Measurements from ENCODE around the gene OR6C75. TPM values are rescaled to one million over a fixed set of nuclear protein-coding genes. Genes with fewer than 3 reads are reported as not detected.
"Not testable (repeated sequence)": the region's sequence is repeated elsewhere in the genome, so short reads cannot be mapped to it uniquely, and the experiment has no call there.

The OR6C75 gene
- total RNA-seq: not detected

- no peak for DNase-seq (ENCODE audit: low read depth in 2 of 3, low spot score in 2 of 3)
These were observed at the start of gene OR6C75 for GRCh38 chr12:55362675-55363074. TSS of gene OR6C75 (plus strand) at chr12:55362975. CDS start at chr12:55365111, 2,136 bp downstream.

- no peak for DNase-seq (ENCODE audit: low read depth in 2 of 3, low spot score in 2 of 3)
These were observed 48.7 kb upstream of the OR6C75 start, which contains the start of gene OR6C1 for GRCh38 chr12:55314043-55314442. TSS of gene OR6C1 (plus strand) at chr12:55314343. CDS start at chr12:55320600, 6,257 bp downstream.

DNA sequence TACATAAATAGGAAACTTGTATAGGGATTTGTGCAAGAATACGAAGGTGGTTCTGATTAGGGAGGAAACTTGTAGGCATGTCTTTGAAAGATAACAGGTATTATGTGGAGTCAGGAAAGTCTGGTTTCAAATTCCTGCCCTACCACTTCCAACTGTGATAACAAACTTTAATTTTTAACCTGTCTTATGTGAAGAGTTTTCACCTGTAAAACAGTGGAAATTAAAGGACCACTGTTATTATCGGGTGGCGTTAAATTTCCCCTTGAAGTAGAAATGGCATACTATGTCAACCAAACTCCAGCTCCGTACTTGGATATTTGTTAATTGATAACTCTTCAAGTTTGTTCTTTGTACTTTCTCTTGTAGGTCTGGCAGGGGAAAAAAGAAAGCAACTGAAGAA, 42.6 kb upstream of the OR6C75 start:
- DNase-seq (ENCODE audit: low read depth in 2 of 3, low spot score in 2 of 3): no peak

GRCh38 chr12:55325801-55326200, 37.0 kb upstream of the OR6C75 start:
- not testable (repeated sequence) for DNase-seq (ENCODE audit: low read depth in 2 of 3, low spot score in 2 of 3)

DNA sequence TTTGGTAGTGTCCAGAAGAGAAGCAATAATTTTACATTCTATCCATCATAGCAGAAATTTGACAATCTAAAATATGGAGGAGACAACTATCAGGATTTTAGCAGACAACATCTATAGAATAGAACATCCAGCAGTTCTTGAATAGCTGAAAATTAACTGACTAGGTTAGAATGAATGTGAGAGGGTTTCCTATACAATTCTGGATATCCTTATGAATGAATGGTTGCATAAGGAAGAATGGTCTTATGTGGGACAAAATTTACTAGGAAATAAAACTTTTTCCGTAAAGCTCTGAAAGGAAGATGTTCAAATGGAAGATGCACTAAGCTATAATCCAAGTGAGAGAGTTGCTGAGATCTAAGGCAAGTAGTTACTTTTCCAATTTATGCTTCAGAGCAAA, 32.3 kb upstream of the OR6C75 start, which contains the start of gene OR6C3:
Gene OR6C3, plus strand, starts transcription at position 301 of the 400 bp plus-strand sequence. CDS start 955 bp downstream, outside the sequence.
- DNase-seq (ENCODE audit: low read depth in 2 of 3, low spot score in 2 of 3): no peak

DNA sequence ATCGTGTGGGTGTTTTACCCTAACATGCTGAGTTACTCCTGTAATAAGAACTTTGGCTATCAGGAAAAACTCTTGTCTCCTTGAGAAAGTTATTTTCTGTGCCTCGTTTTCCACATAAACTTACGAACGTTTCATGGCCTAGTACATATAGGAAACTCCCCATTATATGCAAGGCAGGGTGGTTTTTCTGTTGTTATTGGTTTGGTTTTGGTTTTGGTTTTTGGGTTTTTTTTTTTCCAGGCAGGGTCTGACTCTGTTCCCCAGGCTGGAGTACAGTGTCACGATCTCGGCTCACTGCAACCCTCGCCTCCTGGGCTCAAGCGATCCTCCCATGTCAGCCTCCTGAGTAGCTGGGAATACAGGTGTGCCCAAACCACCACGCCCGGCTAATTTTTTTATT, 26.8 kb upstream of the OR6C75 start:
- no peak for DNase-seq (ENCODE audit: low read depth in 2 of 3, low spot score in 2 of 3)

DNA sequence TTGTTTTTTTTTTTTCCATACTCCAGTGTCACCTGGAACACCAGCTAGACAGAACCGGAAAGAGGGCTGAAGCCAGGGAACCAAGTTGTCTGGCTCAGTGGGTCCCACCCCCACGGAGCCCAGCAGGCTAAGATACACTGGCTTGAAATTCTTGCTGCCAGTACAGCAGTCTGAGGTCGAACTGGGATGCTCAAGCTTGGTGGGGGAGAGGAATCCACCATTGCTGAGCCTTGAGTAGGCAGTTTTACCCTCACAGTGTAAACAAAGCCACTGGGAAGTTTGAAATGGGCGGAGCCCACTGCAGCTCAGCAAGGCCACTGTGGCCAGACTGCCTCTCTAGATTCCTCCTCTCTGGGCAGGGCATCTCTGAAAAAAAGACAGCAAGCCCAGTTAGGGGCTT, 7.4 kb upstream of the OR6C75 start:
- not testable (repeated sequence) for DNase-seq (ENCODE audit: low read depth in 2 of 3, low spot score in 2 of 3)

GRCh38 chr12:55365086-55365485, 2.3 kb downstream of the OR6C75 start:
- DNase-seq (ENCODE audit: low read depth in 2 of 3, low spot score in 2 of 3): no peak

DNA sequence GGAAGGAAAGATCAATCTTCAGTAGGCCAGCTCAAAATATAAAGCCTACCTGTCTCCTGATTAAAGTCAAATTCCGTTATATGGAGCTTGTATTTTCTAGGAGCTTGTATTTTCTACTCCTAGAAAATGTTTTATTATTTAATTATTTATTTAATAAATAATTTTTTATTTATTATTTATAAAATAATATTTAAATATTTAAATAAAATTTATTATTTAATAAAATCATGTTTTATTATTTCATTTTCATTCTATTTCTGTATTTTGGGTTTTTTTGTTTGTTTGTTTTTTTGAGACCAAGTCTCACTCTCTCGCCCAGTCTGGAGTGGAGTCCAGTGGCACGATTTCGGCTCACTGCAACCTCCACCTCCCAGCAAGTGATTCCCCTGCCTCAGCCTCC, 9.7 kb downstream of the OR6C75 start:
- no peak for DNase-seq (ENCODE audit: low read depth in 2 of 3, low spot score in 2 of 3)

- no peak for DNase-seq (ENCODE audit: low read depth in 2 of 3, low spot score in 2 of 3)
These were observed 23.1 kb downstream of the OR6C75 start for GRCh38 chr12:55385891-55386290.

DNA sequence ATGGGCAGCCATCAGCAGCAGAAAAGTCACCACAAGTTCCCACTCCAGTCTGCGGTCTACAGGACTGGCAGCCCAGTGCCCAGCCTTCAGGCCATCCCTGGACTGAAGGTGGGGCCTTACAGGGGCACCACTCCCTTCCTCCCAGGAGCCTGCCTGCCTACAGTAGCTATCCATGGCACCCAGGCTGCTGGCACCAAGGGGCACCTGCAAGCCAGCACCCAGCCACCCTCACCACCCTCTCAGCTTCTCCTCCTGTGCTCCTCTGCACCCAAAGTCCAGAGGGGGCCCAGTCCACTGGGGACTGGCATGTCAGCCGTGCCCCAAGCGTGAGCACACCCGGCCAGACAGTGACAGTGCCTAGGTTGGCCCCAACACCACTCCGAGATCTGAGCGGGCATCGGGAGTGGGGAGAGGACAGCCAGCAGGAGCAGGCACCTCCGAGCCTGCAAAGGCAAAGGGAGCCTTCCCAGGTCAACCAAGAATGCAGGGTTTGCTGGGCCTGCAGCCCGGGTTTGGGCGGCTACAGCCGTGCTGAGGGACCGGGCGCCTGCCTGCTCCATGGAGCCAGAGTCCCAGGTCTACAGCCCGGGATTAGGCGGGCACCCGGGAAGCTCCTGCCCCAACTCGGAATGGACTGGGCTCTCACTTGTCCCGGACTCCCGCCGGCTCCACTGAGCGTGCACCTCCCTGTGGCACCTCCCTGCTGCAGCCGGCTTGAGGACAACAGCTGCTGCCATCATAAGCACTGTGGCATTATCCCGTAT, 29.4 kb downstream of the OR6C75 start:
- DNase-seq (ENCODE audit: low read depth in 2 of 3, low spot score in 2 of 3): no peak

- DNase-seq (ENCODE audit: low read depth in 2 of 3, low spot score in 2 of 3): no peak
These were observed 33.6 kb downstream of the OR6C75 start for GRCh38 chr12:55396326-55396725.

DNA sequence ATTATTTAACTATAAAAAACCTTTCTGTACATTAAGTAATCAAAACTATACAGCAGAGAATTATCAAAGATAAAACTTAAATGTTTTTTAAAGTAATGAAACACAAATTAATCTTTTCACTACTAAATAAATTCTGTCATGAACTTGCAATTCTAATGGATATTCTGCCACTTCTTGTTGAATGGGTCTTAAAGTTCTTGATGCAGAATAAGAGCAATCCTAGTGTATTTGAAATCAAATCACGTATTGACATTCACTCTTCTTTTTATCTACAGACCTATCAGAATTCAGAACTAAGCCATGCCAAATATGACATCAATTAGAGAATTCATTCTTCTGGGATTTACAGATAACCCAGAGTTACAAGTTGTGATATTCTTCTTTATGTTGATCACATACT, 37.5 kb downstream of the OR6C75 start, which contains the start of gene OR6C65:
Gene OR6C65, plus strand, starts transcription at position 301 of the 400 bp plus-strand sequence. Its CDS starts 0 bp downstream, at position 301.
- DNase-seq (ENCODE audit: low read depth in 2 of 3, low spot score in 2 of 3): no peak

GRCh38 chr12:55407866-55408265, 45.1 kb downstream of the OR6C75 start:
- DNase-seq (ENCODE audit: low read depth in 2 of 3, low spot score in 2 of 3): no peak

DNA sequence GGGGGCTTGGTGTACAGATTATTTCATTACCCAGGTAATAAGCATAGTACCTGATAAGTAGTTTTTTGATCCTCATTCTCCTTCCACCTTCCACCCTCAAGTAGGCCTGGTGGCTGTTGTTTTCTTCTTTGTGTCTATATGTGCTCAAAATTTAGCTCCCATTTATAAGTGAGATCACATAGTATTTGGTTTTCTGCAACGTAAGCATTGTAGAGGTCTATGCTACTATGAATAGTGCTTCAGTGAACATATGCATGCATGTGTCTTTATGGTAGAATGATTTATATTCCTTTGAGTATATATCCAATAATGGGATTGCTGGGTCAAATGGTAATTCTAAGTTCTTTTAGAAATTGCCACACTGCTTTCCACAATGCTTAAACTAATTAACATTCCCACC, 46.4 kb downstream of the OR6C75 start:
- DNase-seq (ENCODE audit: low read depth in 2 of 3, low spot score in 2 of 3): not testable (repeated sequence)

- DNase-seq (ENCODE audit: low read depth in 2 of 3, low spot score in 2 of 3): not testable (repeated sequence)
These were observed 49.4 kb downstream of the OR6C75 start for GRCh38 chr12:55412138-55412537.

DNA sequence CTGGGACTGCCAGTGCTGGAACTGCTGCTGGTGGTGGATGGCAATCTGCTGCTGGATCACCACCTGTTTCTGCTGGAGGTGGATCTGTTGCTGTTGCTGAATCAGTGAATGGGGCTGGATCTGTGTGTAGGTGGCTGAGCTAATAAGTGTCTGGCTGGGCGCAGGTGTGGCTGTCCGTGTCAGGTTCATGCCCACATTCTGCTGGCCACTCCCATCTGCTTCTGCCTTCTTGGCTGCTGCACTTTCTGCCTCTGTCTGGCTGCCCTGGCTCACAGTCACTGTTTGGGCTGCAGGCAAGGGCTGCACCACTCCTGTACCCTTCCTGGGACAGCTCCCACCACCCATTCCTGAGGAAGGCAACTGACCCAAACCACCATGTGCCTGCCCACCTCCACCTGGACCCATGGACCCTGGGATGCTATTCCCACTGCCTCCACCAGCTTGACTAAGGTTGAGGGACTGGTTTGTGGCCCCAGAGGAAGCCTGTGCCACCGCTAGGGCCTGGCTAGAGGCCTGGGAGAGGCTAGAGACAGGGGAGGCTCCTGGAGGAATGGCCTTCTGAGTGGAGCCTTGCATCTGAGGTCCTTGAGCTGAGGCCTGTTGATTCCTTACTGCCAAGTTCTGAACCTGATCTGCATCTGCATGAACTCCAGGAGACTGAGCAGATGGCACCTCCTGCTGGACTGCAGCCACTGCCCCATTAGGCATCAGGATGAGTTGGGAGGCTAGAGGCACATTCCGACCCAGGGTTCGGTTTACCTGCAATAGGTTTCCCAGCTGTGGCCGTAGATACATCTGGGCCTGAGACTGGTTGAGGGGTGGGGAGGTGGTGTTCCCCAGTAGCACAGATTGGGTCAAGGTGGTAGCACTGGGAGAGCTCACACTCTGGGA, 51.0 kb downstream of the OR6C75 start:
- DNase-seq (ENCODE audit: low read depth in 2 of 3, low spot score in 2 of 3): not testable (repeated sequence)

DNA sequence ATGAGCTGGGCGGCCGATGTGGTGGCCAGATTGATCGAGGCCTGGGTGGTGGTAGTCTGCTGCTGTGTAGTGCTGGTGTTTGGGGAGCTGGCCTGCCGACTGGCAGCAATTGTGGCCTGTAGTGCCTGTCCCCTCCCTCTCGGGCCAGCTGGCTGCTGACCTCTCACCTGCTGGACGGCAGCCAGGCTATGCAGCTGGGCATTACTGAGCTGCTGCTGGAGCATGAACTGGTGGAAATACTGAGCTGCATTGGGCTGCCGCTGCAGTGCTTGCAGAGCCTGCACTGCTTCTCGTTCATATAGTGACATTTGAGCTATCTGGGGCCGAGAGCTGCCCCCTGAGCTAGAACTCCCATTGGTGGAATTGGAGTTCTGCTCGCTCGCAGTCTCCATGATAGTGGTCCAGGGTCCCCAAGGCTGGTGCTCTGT, 51.6 kb downstream of the OR6C75 start:
- DNase-seq (ENCODE audit: low read depth in 2 of 3, low spot score in 2 of 3): not testable (repeated sequence)

DNA sequence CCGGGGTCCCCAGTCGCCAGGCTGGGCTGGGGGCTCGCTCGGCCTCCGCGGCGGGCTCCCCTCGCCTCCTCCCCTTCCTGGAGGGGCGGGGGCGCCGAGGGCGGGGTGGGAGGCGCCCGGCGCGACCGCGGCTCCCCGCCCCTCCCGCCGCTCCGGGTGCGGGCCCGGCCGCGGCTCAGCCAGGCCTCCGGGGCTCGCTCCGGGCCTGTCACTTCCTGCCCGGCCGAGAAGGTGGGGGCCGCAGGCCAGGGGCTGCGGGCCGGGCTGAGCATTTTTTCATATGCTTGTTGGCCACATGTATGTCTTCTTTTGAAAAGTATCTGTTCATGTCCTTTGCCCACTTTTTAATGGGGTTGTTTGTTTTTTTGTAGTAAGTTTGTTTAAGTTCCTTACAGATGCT, 52.1 kb downstream of the OR6C75 start:
- DNase-seq (ENCODE audit: low read depth in 2 of 3, low spot score in 2 of 3): not testable (repeated sequence)

GRCh38 chr12:55416961-55417360, 54.2 kb downstream of the OR6C75 start:
- DNase-seq (ENCODE audit: low read depth in 2 of 3, low spot score in 2 of 3): no peak
